PC-3 (cell line): ENCODE data around the gene SH3GL2.

Experiments used
- EZH2 ChIP-seq: fragments of 300-600 bp; sonication (generic); IDR thresholded peaks from one replicate; pipeline ENCODE4 v1.6.1; 2017; ENCODE audit warnings: antibody characterized with exemption, mild to moderate bottlenecking, low read length; ENCODE audit not compliant: unreplicated experiment
- EZH2phosphoT487 ChIP-seq: fragments of 300-600 bp; sonication (generic); IDR thresholded peaks from 2 replicates; pipeline ENCODE4 v1.6.1; 2018; ENCODE audit warnings: mild to moderate bottlenecking, antibody characterized with exemption, low read length, borderline replicate concordance
- TF ChIP-seq, protein P1 (sequence below): fragments of 300-600 bp; sonication (generic); conservative IDR thresholded peaks from 2 replicates; pipeline ENCODE4 v1.5.1; 2017; ENCODE audit warnings: antibody characterized with exemption, low read depth, mild to moderate bottlenecking, low read length

DNA sequence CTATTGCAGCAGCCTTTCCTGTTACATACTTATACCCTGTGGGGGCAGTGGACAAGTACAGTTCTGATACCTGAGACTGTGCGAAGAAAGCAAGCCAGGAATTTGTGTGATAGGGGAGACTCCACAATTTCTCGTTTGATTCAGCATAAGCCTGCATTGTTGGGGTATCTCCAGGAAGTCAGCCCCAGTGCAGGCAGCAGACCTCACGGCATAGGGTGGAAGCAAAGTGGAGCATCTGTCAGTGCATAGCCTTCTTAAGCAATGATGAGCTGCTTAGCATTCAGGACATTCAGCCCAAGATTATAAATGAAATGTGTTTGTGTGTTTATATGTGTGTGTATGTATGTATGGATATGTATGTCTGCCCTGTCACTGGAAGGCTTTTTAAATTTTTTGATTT is 157.0 kb downstream of the SH3GL2 start:
- TF ChIP-seq, protein P1, sequence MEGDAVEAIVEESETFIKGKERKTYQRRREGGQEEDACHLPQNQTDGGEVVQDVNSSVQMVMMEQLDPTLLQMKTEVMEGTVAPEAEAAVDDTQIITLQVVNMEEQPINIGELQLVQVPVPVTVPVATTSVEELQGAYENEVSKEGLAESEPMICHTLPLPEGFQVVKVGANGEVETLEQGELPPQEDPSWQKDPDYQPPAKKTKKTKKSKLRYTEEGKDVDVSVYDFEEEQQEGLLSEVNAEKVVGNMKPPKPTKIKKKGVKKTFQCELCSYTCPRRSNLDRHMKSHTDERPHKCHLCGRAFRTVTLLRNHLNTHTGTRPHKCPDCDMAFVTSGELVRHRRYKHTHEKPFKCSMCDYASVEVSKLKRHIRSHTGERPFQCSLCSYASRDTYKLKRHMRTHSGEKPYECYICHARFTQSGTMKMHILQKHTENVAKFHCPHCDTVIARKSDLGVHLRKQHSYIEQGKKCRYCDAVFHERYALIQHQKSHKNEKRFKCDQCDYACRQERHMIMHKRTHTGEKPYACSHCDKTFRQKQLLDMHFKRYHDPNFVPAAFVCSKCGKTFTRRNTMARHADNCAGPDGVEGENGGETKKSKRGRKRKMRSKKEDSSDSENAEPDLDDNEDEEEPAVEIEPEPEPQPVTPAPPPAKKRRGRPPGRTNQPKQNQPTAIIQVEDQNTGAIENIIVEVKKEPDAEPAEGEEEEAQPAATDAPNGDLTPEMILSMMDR: no peak
- TF ChIP-seq EZH2 (no peak), EZH2phosphoT487 (no peak)
